HG03442 (cell line): ENCODE results near the gene STEEP1.
"Not testable (repeated sequence)": the region's sequence is repeated elsewhere in the genome, so short reads cannot be mapped to it uniquely, and the experiment has no call there.

ENCODE experiments used
- ATAC-seq: cut with Tn5 transposase; IDR thresholded peaks from one replicate; pipeline ENCODE4 v1.9.1; 2021; ENCODE audit warnings: mild to moderate bottlenecking, moderate library complexity; ENCODE audit not compliant: unreplicated experiment

The STEEP1 gene

GRCh38 chrX:119537487-119537886, 27.7 kb downstream of the STEEP1 start:
- no peak for ATAC-seq

GRCh38 chrX:119529345-119530276, 35.6 kb downstream of the STEEP1 start:
- ATAC-seq: no peak

GRCh38 chrX:119523664-119524184, 41.5 kb downstream of the STEEP1 start:
- ATAC-seq: no peak

- ATAC-seq: no peak
Measured at GRCh38 chrX:119521246-119521645, 44.0 kb downstream of the STEEP1 start.

GRCh38 chrX:119518371-119518770, 46.8 kb downstream of the STEEP1 start:
- no peak for ATAC-seq

GRCh38 chrX:119516157-119516702, 49.0 kb downstream of the STEEP1 start:
- peak; percentile 53 for ATAC-seq

- no peak for ATAC-seq
Measured at GRCh38 chrX:119512146-119512800, 52.9 kb downstream of the STEEP1 start.

- ATAC-seq: no peak
Measured at GRCh38 chrX:119507206-119507605, 58.0 kb downstream of the STEEP1 start.

GRCh38 chrX:119505945-119506344, 59.3 kb downstream of the STEEP1 start:
- no peak for ATAC-seq

GRCh38 chrX:119505145-119505544, 60.1 kb downstream of the STEEP1 start:
- not testable (repeated sequence) for ATAC-seq

GRCh38 chrX:119503484-119503861, 61.7 kb downstream of the STEEP1 start:
- no peak for ATAC-seq

- no peak for ATAC-seq
Measured at GRCh38 chrX:119502727-119503483, 62.3 kb downstream of the STEEP1 start.

GRCh38 chrX:119501511-119502148, 63.6 kb downstream of the STEEP1 start:
- no peak for ATAC-seq

- ATAC-seq: no peak
Measured at GRCh38 chrX:119500061-119500800, 65.0 kb downstream of the STEEP1 start.

- ATAC-seq: no peak
Measured at GRCh38 chrX:119497185-119497584, 68.0 kb downstream of the STEEP1 start.

- no peak for ATAC-seq
Measured at GRCh38 chrX:119495734-119496726, 69.2 kb downstream of the STEEP1 start.

GRCh38 chrX:119493851-119494495, 71.2 kb downstream of the STEEP1 start:
- ATAC-seq: not testable (repeated sequence)

- no peak for ATAC-seq
Measured at GRCh38 chrX:119492463-119492862, 72.7 kb downstream of the STEEP1 start.
